ENCODE data around the gene SPINK9.

SPINK9 gene

GRCh38 chr5:148335259-148335658 lies at the start of gene SPINK9:
Gene SPINK9 (plus strand): TSS chr5:148335559. CDS start chr5:148335614, 55 bp downstream.
- no peak for DNase-seq (ENCODE audit: low read depth)
- H3K4me3 ChIP-seq (replicated peaks; ENCODE audit: low read depth, low read length) = no peak within 1 kb of the TSS
- TF ChIP-seq CTCF (IDR thresholded peaks at IDR 0.05; ENCODE audit: low read length, missing control alignments) = no peak

- H3K4me3 ChIP-seq (replicated peaks; ENCODE audit: low read depth, low read length) = no peak overlapping the region
- peak; percentile 53 for TF ChIP-seq CTCF (IDR thresholded peaks at IDR 0.05; ENCODE audit: low read length, missing control alignments)
- peak; percentile 43 for DNase-seq (ENCODE audit: low read depth)
Measured at GRCh38 chr5:148290271-148291195, 44.8 kb upstream of the SPINK9 start.

DNA sequence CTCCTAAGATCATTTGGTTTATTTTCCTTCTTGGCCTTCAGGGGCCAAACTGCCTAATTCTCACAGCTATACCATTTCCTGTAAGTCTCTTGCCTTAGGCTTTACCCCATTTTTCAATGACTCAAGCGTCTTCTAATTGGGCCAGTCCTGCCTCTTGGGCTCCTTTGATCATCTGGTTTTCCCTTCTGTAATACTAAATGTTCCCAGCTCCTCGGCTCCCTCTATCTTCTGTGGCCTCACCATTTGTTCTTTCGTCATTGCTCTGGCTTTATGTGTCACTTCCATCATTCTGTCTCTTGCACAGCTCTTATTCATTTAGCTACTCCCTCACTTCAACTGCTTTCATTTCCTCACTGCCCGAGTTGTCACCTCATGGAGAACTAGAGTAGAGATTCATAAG lies 37.6 kb upstream of the SPINK9 start:
- no peak overlapping the region for H3K4me3 ChIP-seq (replicated peaks; ENCODE audit: low read depth, low read length)
- no peak for DNase-seq (ENCODE audit: low read depth)
- no peak for TF ChIP-seq CTCF (IDR thresholded peaks at IDR 0.05; ENCODE audit: low read length, missing control alignments)

DNA sequence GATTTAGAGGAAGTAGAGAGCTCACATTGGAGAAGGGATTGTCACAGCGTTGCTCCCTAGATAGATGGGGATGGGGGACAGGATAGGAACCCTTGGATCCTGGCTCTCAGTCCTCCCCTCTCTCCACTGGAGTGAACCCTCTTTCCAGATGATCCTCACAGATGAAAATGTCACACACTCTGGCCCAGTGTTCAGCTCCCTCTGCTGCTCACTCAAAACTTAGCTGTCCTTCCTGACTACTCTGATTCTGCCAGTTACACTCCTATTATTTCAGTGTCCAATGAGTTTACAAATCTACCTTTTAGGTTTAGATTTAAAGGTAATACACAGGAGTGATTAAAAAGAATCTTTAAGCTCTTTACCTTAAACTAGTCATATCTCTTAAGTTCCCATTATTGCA lies 28.9 kb upstream of the SPINK9 start:
- H3K4me3 ChIP-seq (replicated peaks; ENCODE audit: low read depth, low read length) = no peak overlapping the region
- DNase-seq (ENCODE audit: low read depth) = no peak
- no peak for TF ChIP-seq CTCF (IDR thresholded peaks at IDR 0.05; ENCODE audit: low read length, missing control alignments)

DNA sequence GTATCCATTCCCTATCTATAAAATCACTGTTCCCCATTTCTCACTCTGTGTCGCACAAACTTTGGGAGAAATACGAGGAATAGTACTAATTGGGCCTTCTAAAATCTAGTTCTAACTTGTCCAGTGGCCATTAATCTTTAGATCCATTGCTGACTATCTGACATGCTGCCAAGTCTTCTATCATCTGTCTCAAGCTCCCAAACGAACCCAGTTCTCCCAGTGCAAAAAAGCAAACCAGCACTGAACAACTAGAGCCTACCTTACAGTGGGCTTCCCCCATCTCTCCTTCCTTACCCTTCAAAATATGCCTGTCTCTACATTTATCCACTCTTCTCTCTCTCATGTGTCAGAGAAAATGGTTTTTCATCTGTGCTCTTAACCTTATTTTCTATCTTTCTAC lies 26.3 kb upstream of the SPINK9 start:
- DNase-seq (ENCODE audit: low read depth) = no peak
- H3K4me3 ChIP-seq (replicated peaks; ENCODE audit: low read depth, low read length) = no peak overlapping the region
- no peak for TF ChIP-seq CTCF (IDR thresholded peaks at IDR 0.05; ENCODE audit: low read length, missing control alignments)

DNA sequence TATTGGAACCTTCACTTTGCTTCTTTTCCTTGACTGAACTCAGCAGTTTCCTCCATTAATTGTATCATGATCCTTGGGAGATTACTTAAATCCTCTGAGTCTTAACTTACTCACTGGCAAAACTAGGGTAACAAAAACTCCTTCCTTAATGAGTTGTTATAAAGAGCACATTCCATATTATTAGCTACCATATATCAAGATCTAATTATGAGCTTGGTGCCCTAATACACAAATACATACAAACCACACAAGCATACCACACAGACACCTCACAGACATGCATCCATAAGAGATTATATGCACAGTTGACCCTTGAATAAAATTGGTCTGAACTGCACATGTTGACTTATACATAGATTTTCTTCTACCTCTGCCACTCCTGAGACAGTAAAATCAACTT lies 25.6 kb upstream of the SPINK9 start:
- no peak for DNase-seq (ENCODE audit: low read depth)
- TF ChIP-seq CTCF (IDR thresholded peaks at IDR 0.05; ENCODE audit: low read length, missing control alignments) = no peak
- H3K4me3 ChIP-seq (replicated peaks; ENCODE audit: low read depth, low read length) = no peak overlapping the region

DNA sequence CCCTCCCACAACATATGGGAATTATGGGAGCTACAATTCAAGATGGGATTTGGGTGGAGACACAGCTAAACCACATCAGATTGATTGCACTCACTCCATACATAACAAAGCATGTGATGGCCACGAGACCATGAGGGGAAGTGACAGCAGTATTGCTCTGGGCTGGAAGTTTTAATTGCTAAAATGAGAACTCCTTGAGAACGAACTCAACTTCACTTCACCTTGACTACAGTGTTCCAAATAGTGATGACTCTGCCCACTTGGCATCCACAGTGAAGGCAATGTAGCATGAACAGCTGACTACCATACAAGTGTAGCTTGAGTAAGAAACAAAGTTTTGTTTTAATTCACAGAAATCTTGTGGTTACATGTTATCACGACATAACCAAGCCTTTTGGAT lies 23.9 kb upstream of the SPINK9 start:
- no peak for TF ChIP-seq CTCF (IDR thresholded peaks at IDR 0.05; ENCODE audit: low read length, missing control alignments)
- DNase-seq (ENCODE audit: low read depth) = no peak
- H3K4me3 ChIP-seq (replicated peaks; ENCODE audit: low read depth, low read length) = no peak overlapping the region
